ENCODE results near the gene TBC1D24.

The TBC1D24 gene

DNA sequence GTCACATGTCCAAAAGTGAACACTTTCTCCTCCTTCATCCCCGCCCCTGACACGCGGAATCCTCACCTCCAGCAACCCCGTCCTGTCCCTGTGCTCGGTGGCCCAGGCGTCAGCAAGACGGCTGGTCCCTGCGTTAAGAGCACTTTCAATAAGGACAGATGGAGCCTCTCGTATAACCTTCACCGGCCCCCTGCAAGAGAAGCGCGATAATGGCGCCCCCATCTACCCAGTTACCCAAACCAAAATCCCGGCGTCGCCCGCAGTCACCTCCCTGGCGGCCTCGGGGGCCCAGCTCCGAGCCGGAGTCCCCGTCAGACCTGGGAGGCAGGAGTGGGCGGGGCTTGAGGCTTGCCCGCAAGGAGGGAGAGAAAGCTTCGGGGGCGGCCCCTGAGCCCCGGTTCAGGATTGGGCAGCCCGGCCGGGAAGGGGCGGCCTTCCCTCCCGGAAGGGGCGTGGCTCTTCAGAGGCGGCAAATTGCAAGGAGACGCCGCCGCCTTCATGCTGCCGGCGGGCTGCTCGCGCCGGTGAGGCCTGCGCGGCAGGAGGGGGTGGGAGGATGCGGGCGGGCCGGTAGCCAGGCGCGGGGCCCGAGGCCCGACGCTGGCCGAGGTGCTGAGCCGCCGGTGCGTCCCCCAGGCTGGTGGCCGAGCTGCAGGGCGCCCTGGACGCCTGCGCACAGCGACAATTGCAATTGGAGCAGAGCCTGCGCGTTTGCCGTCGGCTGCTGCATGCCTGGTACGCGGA is 15.1 kb upstream of the TBC1D24 start, which contains the start of gene TEDC2:
Gene TEDC2 (plus strand): TSS at position 463 of the 744 bp plus-strand sequence. CDS start 36 bp downstream, at position 499.
- H3K36me3 ChIP-seq (ENCODE audit: control insufficient read depth in 1 of 2, insufficient read depth in 2 of 2, low read length in 2 of 2), result peaks cover 29 to 39% of the 10 kb centered on the region in 2 experiments
- peak within 1 kb of the TSS; percentile 86 for H3K4me2 ChIP-seq (ENCODE audit: low read length)
- peak within 1 kb of the TSS; percentile 84 for H4K8ac ChIP-seq (ENCODE audit: low read depth, low read length)
- peaks cover 2% of the 10 kb centered on the region for H3K79me2 ChIP-seq (ENCODE audit: control insufficient read depth, insufficient read depth, low read length, poor library complexity)
- peak within 1 kb of the TSS; percentile 6 for H3K14ac ChIP-seq (ENCODE audit: low read length)
- H2BK120ac ChIP-seq (ENCODE audit: insufficient read depth, low read length, poor library complexity), result peak within 1 kb of the TSS; percentile 5
- peak within 1 kb of the TSS; percentile 63 for H2AFZ ChIP-seq (ENCODE audit: insufficient read depth, low read length, poor library complexity)
- H3K4me1 ChIP-seq (ENCODE audit: control insufficient read depth in 1 of 2, insufficient read depth in 2 of 2, low read length in 2 of 2), result peaks cover 7 to 17% of the 10 kb centered on the region in 2 experiments
- no CpG with 5 or more reads among the region's 66 CpGs for WGBS (ENCODE audit: extremely low coverage, insufficient coverage, insufficient read length)
- peak within 1 kb of the TSS; percentile 57 for H3K18ac ChIP-seq (ENCODE audit: low read length)
- H3K4ac ChIP-seq (ENCODE audit: low read depth, low read length), result peak within 1 kb of the TSS; percentile 6
- H3K27ac ChIP-seq (ENCODE audit: low read depth, low read length), result peak within 1 kb of the TSS; percentile 59
- H3K23ac ChIP-seq (ENCODE audit: low read length), result no peak within 1 kb of the TSS
- H3K79me1 ChIP-seq (ENCODE audit: low read length), result peaks cover 7% of the 10 kb centered on the region
- no peaks in the 10 kb centered on the region for H3K27me3 ChIP-seq (ENCODE audit: insufficient read depth, low read length)
- H3K4me3 ChIP-seq (ENCODE audit: low read depth, low read length), result peak within 1 kb of the TSS; percentile 86
- H3K9ac ChIP-seq (ENCODE audit: low read length), result peak within 1 kb of the TSS; percentile 78
- peaks cover 2% of the 10 kb centered on the region for H3K9me3 ChIP-seq (ENCODE audit: insufficient read depth, low read depth, low read length)
- peak within 1 kb of the TSS; percentile 43 for H2BK5ac ChIP-seq (ENCODE audit: low read depth, low read length, poor library complexity)
- peak within 1 kb of the TSS; percentile 10 for H2AK5ac ChIP-seq (ENCODE audit: low read length)
- H2BK12ac ChIP-seq (ENCODE audit: low read length), result no peak within 1 kb of the TSS
- DNase-seq, result peak; percentile 95 to 96
- H4K91ac ChIP-seq (ENCODE audit: low read depth, low read length), result peak within 1 kb of the TSS; percentile 50
- H4K12ac ChIP-seq (ENCODE audit: low read depth, low read length), result peak within 1 kb of the TSS; percentile 55

DNA sequence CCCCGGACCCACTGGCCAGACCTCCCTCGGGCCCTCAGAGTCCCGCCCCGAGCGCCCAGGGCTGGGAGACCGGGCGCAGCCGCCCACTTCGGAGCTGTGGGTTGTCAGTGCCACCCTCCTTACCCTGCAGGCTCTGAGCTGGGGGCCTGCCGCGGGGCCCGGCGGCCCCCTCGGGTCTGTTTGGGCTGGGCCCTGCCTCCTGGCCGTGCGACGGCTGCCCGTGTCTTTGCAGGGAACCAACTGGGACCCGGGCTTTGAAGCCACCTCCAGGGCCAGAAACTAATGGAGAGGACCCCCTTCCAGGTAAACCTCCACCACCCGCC is 14.6 kb upstream of the TBC1D24 start:
- Histone ChIP-seq H3K14ac (ENCODE audit: low read length) (no peak overlapping the region), H3K18ac (ENCODE audit: low read length) (peak overlapping the region; percentile 49), H3K4ac (ENCODE audit: low read depth, low read length) (peak overlapping the region; percentile 6), H3K9ac (ENCODE audit: low read length) (peak overlapping the region; percentile 78), H2BK12ac (ENCODE audit: low read length) (no peak overlapping the region), H2AK5ac (ENCODE audit: low read length) (no peak overlapping the region), H4K12ac (ENCODE audit: low read depth, low read length) (peak overlapping the region; percentile 55), H3K23ac (ENCODE audit: low read length) (no peak overlapping the region), H2BK120ac (ENCODE audit: insufficient read depth, low read length, poor library complexity) (peak overlapping the region; percentile 5), H3K36me3 (ENCODE audit: control insufficient read depth in 1 of 2, insufficient read depth in 2 of 2, low read length in 2 of 2) (peaks cover 25 to 34% of the 10 kb centered on the region in 2 experiments), H3K27me3 (ENCODE audit: insufficient read depth, low read length) (no peaks in the 10 kb centered on the region), H4K91ac (ENCODE audit: low read depth, low read length) (peak overlapping the region; percentile 40), H4K8ac (ENCODE audit: low read depth, low read length) (peak overlapping the region; percentile 63), H3K79me1 (ENCODE audit: low read length) (peaks cover 7% of the 10 kb centered on the region), H3K27ac (ENCODE audit: low read depth, low read length) (peak overlapping the region; percentile 59), H2AFZ (ENCODE audit: insufficient read depth, low read length, poor library complexity) (peak overlapping the region; percentile 63), H3K9me3 (ENCODE audit: insufficient read depth, low read depth, low read length) (peaks cover 2% of the 10 kb centered on the region), H3K4me3 (ENCODE audit: low read depth, low read length) (peak overlapping the region; percentile 86), H3K4me2 (ENCODE audit: low read length) (peak overlapping the region; percentile 86), H3K79me2 (ENCODE audit: control insufficient read depth, insufficient read depth, low read length, poor library complexity) (peaks cover 2% of the 10 kb centered on the region), H2BK5ac (ENCODE audit: low read depth, low read length, poor library complexity) (no peak overlapping the region), H3K4me1 (ENCODE audit: control insufficient read depth in 1 of 2, insufficient read depth in 2 of 2, low read length in 2 of 2) (peaks cover 7 to 17% of the 10 kb centered on the region in 2 experiments)
- DNase-seq, result no peak
- WGBS (ENCODE audit: extremely low coverage, insufficient coverage, insufficient read length), result no CpG with 5 or more reads among the region's 20 CpGs

DNA sequence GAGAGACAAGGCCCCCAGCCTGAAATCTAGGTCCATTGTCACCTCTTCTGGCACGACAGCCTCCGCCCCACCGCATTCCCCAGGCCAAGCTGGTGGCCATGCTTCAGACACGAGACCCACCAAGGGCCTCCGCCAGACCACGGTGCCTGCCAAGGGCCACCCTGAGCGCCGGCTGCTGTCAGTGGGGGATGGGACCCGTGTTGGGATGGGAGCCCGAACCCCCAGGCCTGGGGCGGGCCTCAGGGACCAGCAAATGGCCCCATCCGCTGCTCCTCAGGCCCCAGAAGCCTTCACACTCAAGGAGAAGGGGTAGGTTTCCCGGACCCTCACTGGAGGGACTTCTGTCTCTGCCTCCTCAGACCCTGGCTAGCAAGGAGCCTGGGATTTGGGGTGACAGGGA is 14.0 kb upstream of the TBC1D24 start:
- H2BK12ac ChIP-seq (ENCODE audit: low read length), result no peak overlapping the region
- H2BK5ac ChIP-seq (ENCODE audit: low read depth, low read length, poor library complexity), result no peak overlapping the region
- no peak overlapping the region for H3K23ac ChIP-seq (ENCODE audit: low read length)
- H4K91ac ChIP-seq (ENCODE audit: low read depth, low read length), result no peak overlapping the region
- no peak overlapping the region for H2BK120ac ChIP-seq (ENCODE audit: insufficient read depth, low read length, poor library complexity)
- H3K18ac ChIP-seq (ENCODE audit: low read length), result peak overlapping the region; percentile 44
- no peak overlapping the region for H3K4ac ChIP-seq (ENCODE audit: low read depth, low read length)
- peak overlapping the region; percentile 86 for H3K4me2 ChIP-seq (ENCODE audit: low read length)
- H3K79me2 ChIP-seq (ENCODE audit: control insufficient read depth, insufficient read depth, low read length, poor library complexity), result peaks cover 2% of the 10 kb centered on the region
- H4K8ac ChIP-seq (ENCODE audit: low read depth, low read length), result peak overlapping the region; percentile 17
- no peak overlapping the region for H3K4me3 ChIP-seq (ENCODE audit: low read depth, low read length)
- no peak overlapping the region for H4K12ac ChIP-seq (ENCODE audit: low read depth, low read length)
- H3K9me3 ChIP-seq (ENCODE audit: insufficient read depth, low read depth, low read length), result peaks cover 2% of the 10 kb centered on the region
- no peak overlapping the region for H3K14ac ChIP-seq (ENCODE audit: low read length)
- no peak overlapping the region for H3K9ac ChIP-seq (ENCODE audit: low read length)
- peaks cover 20 to 28% of the 10 kb centered on the region in 2 experiments for H3K36me3 ChIP-seq (ENCODE audit: control insufficient read depth in 1 of 2, insufficient read depth in 2 of 2, low read length in 2 of 2)
- peaks cover 7% of the 10 kb centered on the region for H3K79me1 ChIP-seq (ENCODE audit: low read length)
- no CpG with 5 or more reads among the region's 13 CpGs for WGBS (ENCODE audit: extremely low coverage, insufficient coverage, insufficient read length)
- H3K27ac ChIP-seq (ENCODE audit: low read depth, low read length), result no peak overlapping the region
- peaks cover 7 to 17% of the 10 kb centered on the region in 2 experiments for H3K4me1 ChIP-seq (ENCODE audit: control insufficient read depth in 1 of 2, insufficient read depth in 2 of 2, low read length in 2 of 2)
- no peak overlapping the region for H2AK5ac ChIP-seq (ENCODE audit: low read length)
- no peak overlapping the region for H2AFZ ChIP-seq (ENCODE audit: insufficient read depth, low read length, poor library complexity)
- no peak for DNase-seq
- H3K27me3 ChIP-seq (ENCODE audit: insufficient read depth, low read length), result no peaks in the 10 kb centered on the region

- peaks cover 2% of the 10 kb centered on the region for H3K9me3 ChIP-seq (ENCODE audit: insufficient read depth, low read depth, low read length)
- WGBS (ENCODE audit: extremely low coverage, insufficient coverage, insufficient read length), result no CpG with 5 or more reads among the region's 23 CpGs
- H2BK12ac ChIP-seq (ENCODE audit: low read length), result no peak overlapping the region
- H3K36me3 ChIP-seq (ENCODE audit: control insufficient read depth in 1 of 2, insufficient read depth in 2 of 2, low read length in 2 of 2), result peaks cover 7 to 15% of the 10 kb centered on the region in 2 experiments
- no peak overlapping the region for H3K23ac ChIP-seq (ENCODE audit: low read length)
- H4K12ac ChIP-seq (ENCODE audit: low read depth, low read length), result no peak overlapping the region
- H3K9ac ChIP-seq (ENCODE audit: low read length), result no peak overlapping the region
- no peak overlapping the region for H4K91ac ChIP-seq (ENCODE audit: low read depth, low read length)
- H2BK5ac ChIP-seq (ENCODE audit: low read depth, low read length, poor library complexity), result no peak overlapping the region
- no peak overlapping the region for H3K4ac ChIP-seq (ENCODE audit: low read depth, low read length)
- H3K79me1 ChIP-seq (ENCODE audit: low read length), result peaks cover 7% of the 10 kb centered on the region
- H3K4me2 ChIP-seq (ENCODE audit: low read length), result no peak overlapping the region
- no peak overlapping the region for H2AFZ ChIP-seq (ENCODE audit: insufficient read depth, low read length, poor library complexity)
- H3K14ac ChIP-seq (ENCODE audit: low read length), result no peak overlapping the region
- H4K8ac ChIP-seq (ENCODE audit: low read depth, low read length), result no peak overlapping the region
- H3K4me1 ChIP-seq (ENCODE audit: control insufficient read depth in 1 of 2, insufficient read depth in 2 of 2, low read length in 2 of 2), result peaks cover 7 to 18% of the 10 kb centered on the region in 2 experiments
- no peaks in the 10 kb centered on the region for H3K27me3 ChIP-seq (ENCODE audit: insufficient read depth, low read length)
- no peak overlapping the region for H2AK5ac ChIP-seq (ENCODE audit: low read length)
- peaks cover 2% of the 10 kb centered on the region for H3K79me2 ChIP-seq (ENCODE audit: control insufficient read depth, insufficient read depth, low read length, poor library complexity)
- no peak overlapping the region for H3K4me3 ChIP-seq (ENCODE audit: low read depth, low read length)
- no peak overlapping the region for H2BK120ac ChIP-seq (ENCODE audit: insufficient read depth, low read length, poor library complexity)
- no peak for DNase-seq
- H3K27ac ChIP-seq (ENCODE audit: low read depth, low read length), result no peak overlapping the region
- no peak overlapping the region for H3K18ac ChIP-seq (ENCODE audit: low read length)
Measured at GRCh38 chr16:2462031-2462866, 12.7 kb upstream of the TBC1D24 start.

All from trophoblast cell (in vitro differentiated cells and primary cell).